Spleen (tissue), 7 donors: ENCODE results near the gene SCARB1.

Source experiments
- POLR2A ChIP-seq, 3 donors: fragments of 450-650 bp; IDR thresholded peaks; one replicate each; pipeline ENCODE4 v1.5.1; 2017; ENCODE audit warnings: antibody characterized with exemption in 3 of 3, mild to moderate bottlenecking in 1 of 3
- POLR2AphosphoS5 ChIP-seq, 3 donors: sonication (generic); formaldehyde crosslinking; IDR thresholded peaks; one replicate each; pipeline ENCODE4 v1.5.1; 2017; ENCODE audit warnings: antibody characterized with exemption in 3 of 3
- TF ChIP-seq, protein P1 (sequence below), 11 experiments: fragments of 200-600 bp in 7 of 11; fragments of 450-650 bp in 4 of 11; sonication (generic) in 4 of 11; IDR thresholded peaks in 8 of 11; conservative IDR thresholded peaks in 3 of 11; 1 replicate in 7 of 11; 2 replicates in 4 of 11; pipeline versions ENCODE4 v1.4.0 to v1.8.0; 2016 to 2021; ENCODE audit warnings: antibody characterized with exemption in 11 of 11, inconsistent platforms in 4 of 11, mild to moderate bottlenecking in 1 of 11
- donor health status: DM: no; HTN: no; CAD: no; lungs with moderate emphysema.
- donor health status: DM: no; HTN: no; CAD: no.
- donor health status: DM: no; HTN: no; CAD: no.

DNA sequence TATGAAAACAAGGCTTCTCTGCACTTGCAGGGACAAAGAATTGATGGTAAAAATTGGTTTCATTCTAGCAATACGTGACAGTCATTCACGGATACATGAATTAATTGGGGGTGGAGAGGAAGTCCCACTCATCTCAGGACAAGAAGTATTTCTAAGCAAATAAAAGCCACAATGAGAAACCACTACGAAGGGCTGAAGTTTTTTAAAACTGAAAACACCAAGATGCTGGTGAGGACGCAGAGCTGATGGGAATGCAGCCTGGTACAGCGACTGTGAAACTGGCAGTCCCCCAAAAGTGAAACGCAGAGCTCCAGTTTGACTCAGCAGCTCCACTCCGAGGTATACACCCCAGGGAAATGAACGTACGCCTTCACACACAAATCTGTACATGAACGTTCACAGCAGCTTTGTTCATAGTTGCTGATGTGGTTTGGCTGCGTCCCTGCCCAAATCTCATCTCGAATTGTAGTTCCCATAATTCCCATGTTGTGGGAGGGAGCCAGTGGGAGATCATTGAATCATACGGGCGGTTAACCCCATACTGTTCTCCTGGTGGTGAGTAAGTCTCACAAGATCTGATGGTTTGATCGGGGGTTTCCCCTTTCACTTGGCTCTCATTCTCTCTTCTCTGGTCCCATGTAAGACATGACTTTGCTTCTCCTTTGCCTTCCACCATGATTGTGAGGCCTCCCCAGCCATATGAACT lies 89.0 kb downstream of the SCARB1 start:
- no peak for TF ChIP-seq POLR2A (IDR thresholded peaks at IDR 0.05)
- TF ChIP-seq, protein P1, sequence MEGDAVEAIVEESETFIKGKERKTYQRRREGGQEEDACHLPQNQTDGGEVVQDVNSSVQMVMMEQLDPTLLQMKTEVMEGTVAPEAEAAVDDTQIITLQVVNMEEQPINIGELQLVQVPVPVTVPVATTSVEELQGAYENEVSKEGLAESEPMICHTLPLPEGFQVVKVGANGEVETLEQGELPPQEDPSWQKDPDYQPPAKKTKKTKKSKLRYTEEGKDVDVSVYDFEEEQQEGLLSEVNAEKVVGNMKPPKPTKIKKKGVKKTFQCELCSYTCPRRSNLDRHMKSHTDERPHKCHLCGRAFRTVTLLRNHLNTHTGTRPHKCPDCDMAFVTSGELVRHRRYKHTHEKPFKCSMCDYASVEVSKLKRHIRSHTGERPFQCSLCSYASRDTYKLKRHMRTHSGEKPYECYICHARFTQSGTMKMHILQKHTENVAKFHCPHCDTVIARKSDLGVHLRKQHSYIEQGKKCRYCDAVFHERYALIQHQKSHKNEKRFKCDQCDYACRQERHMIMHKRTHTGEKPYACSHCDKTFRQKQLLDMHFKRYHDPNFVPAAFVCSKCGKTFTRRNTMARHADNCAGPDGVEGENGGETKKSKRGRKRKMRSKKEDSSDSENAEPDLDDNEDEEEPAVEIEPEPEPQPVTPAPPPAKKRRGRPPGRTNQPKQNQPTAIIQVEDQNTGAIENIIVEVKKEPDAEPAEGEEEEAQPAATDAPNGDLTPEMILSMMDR (IDR thresholded peaks at IDR 0.05 in 8 of 11, conservative IDR thresholded peaks at IDR 0.05 in 3 of 11): no peak
- TF ChIP-seq POLR2AphosphoS5 (IDR thresholded peaks at IDR 0.05): no peak
